HL-60 (cell line): ENCODE data around the gene OSBPL3.

Experiments
- DNase-seq, 2 experiments: peaks; one replicate each; pipeline ENCODE4 v3.0.0-alpha.2; 2010 to 2020; ENCODE audit warnings: low read depth in 1 of 2, low spot score in 1 of 2
- H3K27ac ChIP-seq: fragments of 250-450 bp; sonication (Bioruptor Pico); replicated peaks from 2 replicates; pipeline ENCODE4 v1.5.1; 2020; ENCODE audit warnings: mild to moderate bottlenecking, moderate library complexity
- H3K27me3 ChIP-seq: fragments of 250-450 bp; sonication (Bioruptor Pico); 2 replicates; pipeline ENCODE4 v1.5.1; 2021; ENCODE audit warnings: mild to moderate bottlenecking, moderate library complexity; ENCODE audit not compliant: insufficient read depth, poor library complexity, severe bottlenecking
- H3K4me3 ChIP-seq: replicated peaks from 2 replicates; pipeline ENCODE4 v1.5.1; 2011; ENCODE audit warnings: mild to moderate bottlenecking, control low read depth, low read length; ENCODE audit not compliant: insufficient read depth
- CTCF ChIP-seq: IDR thresholded peaks from one replicate; pipeline ENCODE4 v1.5.1; 2011; ENCODE audit warnings: low read length, control low read depth, inconsistent platforms; ENCODE audit not compliant: insufficient read depth
- GABPA ChIP-seq: IDR thresholded peaks from 2 replicates; pipeline ENCODE4 v1.6.1; 2012; ENCODE audit warnings: low read depth
- POLR2AphosphoS5 ChIP-seq: IDR thresholded peaks from 2 replicates; pipeline ENCODE4 v1.6.1; 2012; ENCODE audit warnings: low read depth
- REST ChIP-seq: IDR thresholded peaks from 2 replicates; pipeline ENCODE4 v1.6.1; 2012; ENCODE audit warnings: low read depth; ENCODE audit not compliant: insufficient replicate concordance
- SPI1 ChIP-seq: IDR thresholded peaks from 2 replicates; pipeline ENCODE4 v1.6.1; 2012; ENCODE audit warnings: low read depth, mild to moderate bottlenecking, borderline replicate concordance

The OSBPL3 gene

GRCh38 chr7:24965831-24966708 lies 13.9 kb downstream of the OSBPL3 start:
- no peak overlapping the region for H3K4me3 ChIP-seq

GRCh38 chr7:24964191-24964590 lies 15.8 kb downstream of the OSBPL3 start:
- DNase-seq = no peak
- TF ChIP-seq POLR2AphosphoS5 (no peak), CTCF (no peak), SPI1 (no peak), GABPA (no peak), REST (no peak)
- H3K27ac ChIP-seq = no peak overlapping the region

More at GRCh38 chr7:24965831-24966708, 13.9 kb downstream of the OSBPL3 start:
- DNase-seq = peak in 1 of 2 experiments; percentile 13
- no peak overlapping the region for H3K27ac ChIP-seq
- no peak for TF ChIP-seq CTCF
- no peak for TF ChIP-seq REST
- no peak for TF ChIP-seq SPI1
- no peak for TF ChIP-seq GABPA
- no peak for TF ChIP-seq POLR2AphosphoS5
- no peaks in the 10 kb centered on the region for H3K27me3 ChIP-seq

GRCh38 chr7:24963218-24963617 lies 16.8 kb downstream of the OSBPL3 start:
- Histone ChIP-seq H3K4me3 (no peak overlapping the region), H3K27ac (0 out of 2 replicates have a peak overlapping the region, but pooled peaks have one; percentile 27), H3K27me3 (no peaks in the 10 kb centered on the region)
- TF ChIP-seq SPI1 (peak; percentile 35; the same call in 1 of the 2 replicates), POLR2AphosphoS5 (no peak)
- peak; percentile 28 to 84 for DNase-seq

More at GRCh38 chr7:24964191-24964590, 15.8 kb downstream of the OSBPL3 start:
- Histone ChIP-seq H3K4me3 (no peak overlapping the region), H3K27me3 (no peaks in the 10 kb centered on the region)

- Histone ChIP-seq H3K4me3 (no peak overlapping the region), H3K27me3 (no peaks in the 10 kb centered on the region), H3K27ac (no peak overlapping the region)
- TF ChIP-seq GABPA (no peak), CTCF (no peak), SPI1 (no peak), POLR2AphosphoS5 (no peak), REST (no peak)
- no peak for DNase-seq
These were observed 17.5 kb downstream of the OSBPL3 start for GRCh38 chr7:24962418-24962962.
